HG02642 (cell line): ENCODE measurements around the gene ICE2.
A peak's percentile ranks its signal among the peaks of the same experiment; 100 is the strongest.
"Not testable (repeated sequence)": the region's sequence is repeated elsewhere in the genome, so short reads cannot be mapped to it uniquely, and the experiment has no call there.

Experiments used
- ATAC-seq: cut with Tn5 transposase; IDR thresholded peaks from one replicate; pipeline ENCODE4 v1.9.1; 2021; ENCODE audit warnings: mild to moderate bottlenecking; ENCODE audit not compliant: unreplicated experiment, poor library complexity

Gene ICE2

GRCh38 chr15:60413231-60413824, 65.6 kb downstream of the ICE2 start:
- ATAC-seq = no peak

DNA sequence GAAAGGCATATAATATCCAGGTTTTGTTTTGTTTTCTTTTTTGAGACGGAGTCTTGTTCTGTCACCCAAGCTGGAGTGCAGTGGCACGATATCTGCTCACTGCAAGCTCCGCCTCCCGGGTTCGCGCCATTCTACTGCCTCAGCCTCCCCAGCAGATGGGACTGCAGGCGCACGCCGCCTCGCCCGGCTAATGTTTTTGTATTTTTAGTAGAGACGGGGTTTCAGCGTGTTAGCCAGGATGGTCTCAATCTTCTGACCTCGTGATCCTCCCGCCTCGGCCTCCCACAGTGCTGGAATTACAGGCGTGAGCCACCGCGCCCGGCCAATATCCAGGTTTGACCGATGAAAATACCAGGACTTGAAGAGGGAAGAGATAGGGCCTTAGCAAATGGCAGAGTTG, 66.1 kb downstream of the ICE2 start:
- not testable (repeated sequence) for ATAC-seq

- no peak for ATAC-seq
Measured at GRCh38 chr15:60411774-60412425, 67.0 kb downstream of the ICE2 start.

GRCh38 chr15:60410350-60410749, 68.6 kb downstream of the ICE2 start:
- ATAC-seq = not testable (repeated sequence)

GRCh38 chr15:60408463-60408981, 70.4 kb downstream of the ICE2 start:
- no peak for ATAC-seq

DNA sequence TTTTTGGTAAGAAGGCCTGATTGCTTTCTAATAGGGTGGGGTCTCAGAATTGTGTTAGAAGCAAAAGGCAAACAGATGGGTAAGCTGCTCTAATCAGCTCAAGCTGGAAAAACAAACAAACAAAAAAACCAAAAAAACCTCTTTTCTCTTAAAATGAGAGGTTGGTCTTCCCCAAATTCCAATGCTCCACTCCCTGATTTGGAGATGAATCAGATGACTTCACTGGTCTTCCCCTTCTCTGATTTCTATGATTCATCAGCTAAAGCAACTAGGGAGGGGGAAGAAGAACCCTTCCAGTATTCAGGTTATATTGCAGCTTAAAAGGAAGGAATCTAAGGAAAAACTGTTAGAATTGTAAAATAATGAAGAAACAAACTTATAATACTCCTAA, 71.5 kb downstream of the ICE2 start:
- no peak for ATAC-seq

DNA sequence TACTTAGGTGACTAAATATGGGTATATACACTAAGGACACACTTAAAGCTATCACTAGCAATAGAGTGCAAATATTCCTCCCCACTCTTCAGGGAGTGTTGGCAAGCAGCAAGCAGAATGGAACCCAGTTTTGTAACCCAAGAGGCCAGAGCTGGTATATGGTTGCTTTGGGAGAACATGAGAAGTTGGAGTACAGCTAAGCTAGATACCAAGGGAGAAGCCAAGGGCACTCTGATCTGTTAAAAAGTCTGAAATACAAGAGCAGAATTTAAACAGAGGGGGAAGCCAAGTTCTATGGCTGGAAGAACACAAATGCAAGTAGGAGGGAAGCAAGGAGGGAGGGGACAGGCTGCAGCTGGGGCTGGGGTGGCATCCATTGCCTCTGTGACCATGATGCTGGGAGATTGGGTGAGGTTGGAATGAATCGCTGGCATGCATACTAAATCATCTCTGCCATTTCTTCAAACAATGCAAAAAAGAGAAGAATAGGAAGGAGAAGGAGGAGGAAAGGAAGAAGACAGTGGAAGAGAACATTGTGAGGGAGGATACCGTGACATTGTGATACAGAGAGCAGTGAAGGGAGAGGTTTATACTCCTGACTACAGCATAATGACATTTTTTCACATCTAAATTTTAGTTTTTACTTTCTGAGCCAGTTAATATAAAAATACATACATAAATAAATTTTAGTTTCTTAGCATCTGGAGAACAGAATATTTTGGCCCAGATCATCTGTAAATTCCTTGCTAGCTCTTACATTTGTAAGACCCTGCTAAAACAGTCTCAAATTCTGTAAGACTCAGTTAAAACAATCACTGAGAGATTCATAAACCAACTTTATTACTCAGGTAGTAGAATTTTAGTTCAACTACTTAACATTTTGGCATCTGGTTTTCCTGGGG, 72.2 kb downstream of the ICE2 start:
- ATAC-seq = no peak

DNA sequence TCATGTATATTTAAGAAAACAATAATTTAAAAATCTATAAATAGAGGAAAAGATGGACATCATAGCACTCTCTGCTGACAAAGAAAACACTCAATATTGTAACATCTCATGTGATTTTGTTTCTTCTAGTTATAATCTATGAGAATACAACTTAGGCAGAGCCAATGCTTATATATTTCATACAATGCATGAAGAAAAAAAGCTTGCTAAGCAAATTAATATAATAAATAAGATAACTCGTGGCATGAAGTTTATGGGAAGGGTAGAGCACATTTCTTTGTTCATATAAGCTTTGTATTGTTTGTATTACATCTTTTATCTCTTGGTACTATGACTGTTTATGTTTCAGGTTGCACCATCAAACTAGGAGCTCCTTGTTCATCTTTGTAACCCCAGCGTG, 73.5 kb downstream of the ICE2 start:
- ATAC-seq = no peak

GRCh38 chr15:60404351-60404750, 74.6 kb downstream of the ICE2 start:
- ATAC-seq = not testable (repeated sequence)

GRCh38 chr15:60400944-60401343, 78.0 kb downstream of the ICE2 start:
- ATAC-seq = no peak

GRCh38 chr15:60399931-60400330, 79.0 kb downstream of the ICE2 start:
- no peak for ATAC-seq

GRCh38 chr15:60399246-60399915, 79.6 kb downstream of the ICE2 start:
- ATAC-seq = no peak

DNA sequence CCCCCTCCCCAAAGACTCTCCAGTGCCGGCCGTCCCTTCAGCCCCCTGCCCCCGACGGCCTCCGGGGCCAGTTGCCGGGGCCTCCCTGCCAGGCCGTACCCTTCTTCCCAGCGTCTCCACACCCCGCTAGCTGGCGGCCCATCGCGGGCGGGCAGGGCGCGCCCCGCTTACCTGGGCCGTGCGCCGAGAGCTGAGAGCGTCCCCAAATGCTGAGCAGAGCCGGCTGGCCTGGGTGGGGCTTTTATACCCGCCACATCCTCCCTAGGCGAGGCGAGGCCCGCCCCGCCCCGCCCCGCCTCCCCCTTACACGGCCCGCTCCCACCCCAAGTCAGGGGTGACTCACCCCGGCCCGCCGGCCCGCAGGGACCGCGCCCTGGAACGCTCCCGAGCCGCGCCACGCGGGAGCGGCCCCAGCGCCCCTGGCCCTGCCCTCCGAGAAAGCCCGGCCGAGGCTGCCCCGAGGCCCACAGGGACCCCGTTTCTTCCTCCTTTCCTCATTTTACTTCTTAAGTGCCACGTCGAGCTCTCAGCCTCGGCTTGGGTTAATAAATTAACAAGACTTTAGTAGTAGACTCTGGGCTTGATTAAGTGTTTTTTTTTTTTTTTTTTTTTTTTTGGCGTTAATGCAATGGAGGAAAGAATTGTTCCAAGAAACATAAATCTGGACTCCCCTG, 81.0 kb downstream of the ICE2 start, which contains the start of gene ANXA2:
TSS of gene ANXA2 (minus strand) at position 215 of the 674 bp plus-strand sequence. CDS start 11,911 bp downstream, outside the sequence.
- peak; percentile 73 for ATAC-seq

- ATAC-seq = peak; percentile 69
Measured at GRCh38 chr15:60396958-60397771, 81.8 kb downstream of the ICE2 start.

DNA sequence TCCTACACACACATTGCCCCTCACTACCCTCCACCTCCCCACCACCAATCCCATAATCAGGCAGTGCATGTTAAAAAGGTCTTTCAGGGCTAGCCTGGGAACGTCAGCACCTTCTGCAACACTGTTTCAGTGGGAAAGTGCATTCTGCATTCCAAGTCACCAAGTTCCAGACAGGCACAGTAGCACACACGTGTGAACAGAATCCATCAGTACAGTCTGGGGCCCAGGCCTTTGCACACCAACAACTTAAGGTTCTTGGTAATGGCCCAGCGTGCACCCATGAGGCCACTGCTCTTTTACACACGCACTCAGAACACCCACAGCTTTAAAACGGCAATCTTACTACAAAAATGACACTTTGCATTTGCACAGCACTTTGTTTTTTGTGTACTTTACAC, 82.4 kb downstream of the ICE2 start:
- ATAC-seq = no peak

- ATAC-seq = no peak
Measured at GRCh38 chr15:60396100-60396499, 82.8 kb downstream of the ICE2 start.

DNA sequence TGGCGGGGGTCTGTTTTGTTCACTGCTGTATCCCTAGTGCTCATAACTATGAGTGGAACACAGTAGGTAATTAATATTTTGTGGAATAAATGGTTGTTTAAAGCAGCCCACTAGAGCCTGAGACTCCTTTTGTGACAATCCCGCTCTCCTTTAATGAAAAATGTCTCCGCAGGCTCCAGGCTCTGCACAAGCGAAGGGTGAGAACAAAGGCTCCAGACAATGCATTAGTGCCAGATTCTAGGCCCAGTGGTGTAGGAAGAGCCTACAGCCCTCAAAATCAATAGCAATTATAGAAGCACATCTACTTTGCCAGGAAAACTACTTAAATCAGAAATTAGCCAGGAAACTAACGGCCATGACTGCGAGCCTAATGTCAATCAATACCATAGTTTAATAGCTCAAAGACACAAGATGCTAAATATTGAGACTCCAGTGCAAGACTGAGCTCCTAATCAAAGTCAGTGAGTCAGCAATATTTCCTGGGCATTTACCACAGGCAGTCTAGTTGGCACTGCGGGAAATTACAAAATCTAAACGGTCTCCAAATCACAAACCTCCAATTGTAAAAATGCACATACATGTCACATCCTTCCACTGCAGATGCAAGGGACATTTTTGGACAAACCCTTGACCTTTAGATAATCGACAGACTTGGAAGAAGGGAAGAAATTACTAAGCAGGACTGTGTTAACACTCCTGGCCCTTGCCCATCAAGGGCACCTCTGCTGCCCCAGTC, 83.5 kb downstream of the ICE2 start:
- ATAC-seq = no peak

GRCh38 chr15:60394689-60395097, 84.2 kb downstream of the ICE2 start:
- ATAC-seq = no peak
